PC-3 (cell line): Measurements from ENCODE around the gene ISG20.

ENCODE experiments used
- CTCF ChIP-seq: fragments of 300-600 bp; sonication (generic); conservative IDR thresholded peaks from 2 replicates; pipeline ENCODE4 v1.5.1; 2017; ENCODE audit warnings: antibody characterized with exemption, low read depth, mild to moderate bottlenecking, low read length
- EZH2 ChIP-seq: fragments of 300-600 bp; sonication (generic); IDR thresholded peaks from one replicate; pipeline ENCODE4 v1.6.1; 2017; ENCODE audit warnings: antibody characterized with exemption, mild to moderate bottlenecking, low read length; ENCODE audit not compliant: unreplicated experiment
- EZH2phosphoT487 ChIP-seq: fragments of 300-600 bp; sonication (generic); IDR thresholded peaks from 2 replicates; pipeline ENCODE4 v1.6.1; 2018; ENCODE audit warnings: mild to moderate bottlenecking, antibody characterized with exemption, low read length, borderline replicate concordance

DNA sequence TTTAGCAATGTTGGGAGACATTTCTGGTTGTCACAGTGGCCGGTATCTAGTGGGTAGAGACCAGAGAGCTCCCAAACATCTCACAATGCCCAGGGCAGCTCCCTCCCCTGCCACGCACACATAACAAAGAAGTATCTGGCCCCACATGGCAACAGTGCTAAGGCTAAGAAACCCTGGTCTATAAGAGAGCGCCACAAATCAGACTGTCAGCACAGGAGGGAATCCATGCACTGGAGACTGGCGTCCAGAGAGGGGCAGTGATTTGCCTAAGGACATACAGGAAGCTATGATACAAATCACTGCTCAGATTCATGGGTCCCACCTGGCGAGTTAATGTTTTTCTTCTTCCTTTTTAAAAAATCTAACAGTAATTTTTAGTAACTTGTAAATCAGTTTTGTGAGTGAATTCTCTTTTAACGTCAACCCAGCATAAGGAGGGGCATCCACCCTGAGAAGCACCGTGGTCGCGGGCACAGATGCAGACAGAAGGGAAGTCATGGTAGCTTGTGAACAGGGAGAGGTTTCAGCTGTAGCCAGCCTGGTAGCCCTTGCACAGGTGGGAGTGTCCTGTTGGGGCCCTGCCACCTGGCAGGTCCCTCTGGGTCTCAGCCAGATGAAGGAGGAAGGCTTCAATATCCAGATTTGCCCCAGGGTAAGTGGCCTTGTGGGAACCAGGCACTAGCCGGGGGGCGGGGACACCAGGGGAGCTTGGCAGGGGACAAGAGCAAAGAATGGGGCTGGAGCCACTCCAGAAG, 8.7 kb downstream of the ISG20 start:
- TF ChIP-seq CTCF (no peak), EZH2phosphoT487 (no peak), EZH2 (no peak)
